ENCODE data around the gene KRT86. TPM values are rescaled to one million over a fixed set of nuclear protein-coding genes. Genes with fewer than 3 reads are reported as not detected.
A peak's percentile ranks its signal among the peaks of the same experiment; 100 is the strongest.
"Not testable (repeated sequence)": the region's sequence is repeated elsewhere in the genome, so short reads cannot be mapped to it uniquely, and the experiment has no call there.

Gene KRT86
- polyA plus RNA-seq, 2 of the 4 experiments (the other 2 are of a cell fraction), result 23.5 to 378 TPM

DNA sequence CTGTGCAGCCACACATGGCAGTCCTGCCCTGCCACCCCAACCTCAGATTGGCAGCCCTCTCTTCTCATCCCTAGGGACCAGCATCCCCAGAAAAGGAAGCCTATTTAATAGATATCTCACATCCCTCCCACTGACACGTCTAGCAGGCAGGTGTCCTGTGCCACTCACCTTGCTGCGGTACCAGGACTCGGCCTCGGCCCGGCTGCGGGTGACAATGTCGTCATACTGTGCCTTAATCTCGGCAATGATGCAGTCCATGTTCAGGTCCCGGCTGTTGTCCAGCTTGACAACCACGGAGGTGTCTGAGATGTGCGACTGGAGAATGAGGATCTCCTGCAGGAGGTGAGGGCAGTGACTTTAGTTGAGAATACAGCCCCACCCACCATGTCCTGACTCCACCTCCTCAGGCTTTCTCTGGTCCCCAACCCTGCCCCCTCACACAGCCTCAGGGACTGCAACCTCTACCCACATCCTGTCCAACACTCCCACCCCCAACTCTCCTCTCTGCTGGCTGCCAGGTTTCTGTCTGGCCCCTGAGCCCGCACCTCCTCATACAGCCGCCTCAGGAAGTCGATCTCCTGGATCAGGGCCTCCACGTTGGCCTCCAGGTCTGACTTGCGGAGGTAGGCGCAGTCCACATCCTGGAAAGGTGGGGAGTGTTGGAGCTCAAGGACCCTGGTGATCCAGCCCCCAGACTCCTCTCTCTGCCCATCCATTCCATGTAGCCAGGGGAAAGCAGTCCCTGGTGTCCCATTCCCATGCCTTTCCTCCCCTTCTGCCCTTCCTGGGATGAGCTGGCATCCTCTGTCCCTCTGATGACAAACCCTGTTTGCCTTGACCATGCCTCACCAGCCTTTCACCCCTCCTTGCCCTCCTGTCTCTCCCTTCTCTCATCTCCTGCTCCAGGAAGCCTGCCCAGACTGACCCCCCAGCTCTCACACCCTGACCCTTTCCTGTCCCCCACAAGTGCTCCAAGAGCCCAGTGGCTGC, 13.7 kb downstream of the KRT86 start:
- Histone ChIP-seq H3K27ac (peak overlapping the region; percentile 96 to 100), H3K4me1 (peaks cover 55% of the 10 kb centered on the region), H3K4me2 (peak overlapping the region; percentile 94), H3K4me3 (peak overlapping the region; percentile 59)
- TF ChIP-seq POLR2A (IDR thresholded peaks at IDR 0.05; ENCODE audit: low read length), result peak; percentile 52
- TF ChIP-seq JUN (IDR thresholded peaks at IDR 0.05), result peak; percentile 73 to 78; a peak in 3 of 5 replicates
- peak; percentile 6; the same call in 1 of the 2 replicates for TF ChIP-seq GATA3 (IDR thresholded peaks at IDR 0.05; ENCODE audit: borderline replicate concordance)
- not testable (repeated sequence) for H3K9me3 ChIP-seq; TF ChIP-seq FOSL2 (IDR thresholded peaks at IDR 0.05)
- TF ChIP-seq FOSL2 (CRISPR knock-in tag; IDR thresholded peaks at IDR 0.05), result peak; percentile 30; the same call in 1 of the 2 replicates
- peak; percentile 30 for TF ChIP-seq ZFP36 (IDR thresholded peaks at IDR 0.05; ENCODE audit: borderline replicate concordance, partially characterized antibody)
- TF ChIP-seq, protein P1, sequence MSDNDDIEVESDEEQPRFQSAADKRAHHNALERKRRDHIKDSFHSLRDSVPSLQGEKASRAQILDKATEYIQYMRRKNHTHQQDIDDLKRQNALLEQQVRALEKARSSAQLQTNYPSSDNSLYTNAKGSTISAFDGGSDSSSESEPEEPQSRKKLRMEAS (IDR thresholded peaks at IDR 0.05), result peak; percentile 35; the same call in 1 of the 2 replicates
- TF ChIP-seq, protein P2, sequence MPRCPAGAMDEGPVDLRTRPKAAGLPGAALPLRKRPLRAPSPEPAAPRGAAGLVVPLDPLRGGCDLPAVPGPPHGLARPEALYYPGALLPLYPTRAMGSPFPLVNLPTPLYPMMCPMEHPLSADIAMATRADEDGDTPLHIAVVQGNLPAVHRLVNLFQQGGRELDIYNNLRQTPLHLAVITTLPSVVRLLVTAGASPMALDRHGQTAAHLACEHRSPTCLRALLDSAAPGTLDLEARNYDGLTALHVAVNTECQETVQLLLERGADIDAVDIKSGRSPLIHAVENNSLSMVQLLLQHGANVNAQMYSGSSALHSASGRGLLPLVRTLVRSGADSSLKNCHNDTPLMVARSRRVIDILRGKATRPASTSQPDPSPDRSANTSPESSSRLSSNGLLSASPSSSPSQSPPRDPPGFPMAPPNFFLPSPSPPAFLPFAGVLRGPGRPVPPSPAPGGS (IDR thresholded peaks at IDR 0.05), result 0 out of 3 replicates have a peak, but pooled peaks have one; percentile 65
- ATAC-seq (peak; percentile 52 to 67), FAIRE-seq (peak; percentile 89), DNase-seq (ENCODE audit: low read depth in 1 of 2, low spot score in 1 of 2) (peak in 1 of 2 experiments; percentile 90)
- ChIA-PET CTCF (interaction anchor here (1.1 to 15.3 kb wide), 13 partner anchors 9 to 593 kb away, joined by 3 to 387 read pairs (median 9); partner anchors contain the start of gene KRT83), POLR2A (interaction anchor here (0.7 to 1.2 kb wide), 6 partner anchors 23 to 141 kb away, joined by 3 to 6 read pairs (median 4); no protein-coding TSS in a partner anchor)
- WGBS (ENCODE audit: missing lambda C conversion rate), result 23% methylated on average over 17 of the region's 17 CpGs

DNA sequence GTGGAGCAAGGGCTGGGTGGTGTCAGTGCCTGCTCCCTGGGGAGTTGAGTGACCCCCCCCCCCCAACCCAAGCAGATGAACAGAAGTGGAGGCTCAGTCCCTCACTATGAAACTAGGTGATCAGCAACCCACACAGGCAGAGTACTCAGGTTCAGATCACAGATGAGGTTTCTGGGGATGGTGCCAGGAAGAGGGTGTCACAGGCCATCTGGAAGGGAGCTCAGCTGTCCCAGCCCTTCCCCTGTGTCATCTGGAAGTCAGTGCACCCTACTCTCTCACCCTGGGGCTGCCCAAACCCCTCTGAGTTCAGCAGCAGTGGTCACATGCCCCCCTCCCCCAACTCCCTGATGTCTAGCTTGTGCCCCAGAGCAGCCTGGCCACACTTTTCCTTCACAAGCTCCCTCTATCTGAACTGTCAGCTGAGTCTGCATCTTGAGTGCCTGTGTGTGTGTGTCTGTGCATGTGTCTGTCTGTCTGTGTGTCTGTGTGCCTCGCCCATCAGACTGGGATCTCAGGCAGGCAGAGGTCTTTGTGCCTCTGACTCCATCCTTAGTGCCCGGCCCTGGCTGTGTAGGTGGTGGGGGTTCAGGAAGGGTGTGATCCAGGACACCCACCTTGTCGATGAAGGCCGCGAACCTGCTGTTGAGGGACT, 16.2 kb downstream of the KRT86 start:
- WGBS (ENCODE audit: missing lambda C conversion rate), result no CpG with 5 or more reads among the region's 5 CpGs
- peak; percentile 97 for FAIRE-seq
- H3K9me3 ChIP-seq; DNase-seq (ENCODE audit: low read depth in 1 of 2, low spot score in 1 of 2); H3K4me2 ChIP-seq; ATAC-seq; H3K27ac ChIP-seq; POLR2A ChIA-PET; H3K4me3 ChIP-seq: not testable (repeated sequence)
- CTCF ChIA-PET, result interaction anchor here (7.4 kb wide), 1 partner anchor 17 kb away, joined by 42 read pairs; no protein-coding TSS in a partner anchor
- H3K4me1 ChIP-seq, result peaks cover 37% of the 10 kb centered on the region

DNA sequence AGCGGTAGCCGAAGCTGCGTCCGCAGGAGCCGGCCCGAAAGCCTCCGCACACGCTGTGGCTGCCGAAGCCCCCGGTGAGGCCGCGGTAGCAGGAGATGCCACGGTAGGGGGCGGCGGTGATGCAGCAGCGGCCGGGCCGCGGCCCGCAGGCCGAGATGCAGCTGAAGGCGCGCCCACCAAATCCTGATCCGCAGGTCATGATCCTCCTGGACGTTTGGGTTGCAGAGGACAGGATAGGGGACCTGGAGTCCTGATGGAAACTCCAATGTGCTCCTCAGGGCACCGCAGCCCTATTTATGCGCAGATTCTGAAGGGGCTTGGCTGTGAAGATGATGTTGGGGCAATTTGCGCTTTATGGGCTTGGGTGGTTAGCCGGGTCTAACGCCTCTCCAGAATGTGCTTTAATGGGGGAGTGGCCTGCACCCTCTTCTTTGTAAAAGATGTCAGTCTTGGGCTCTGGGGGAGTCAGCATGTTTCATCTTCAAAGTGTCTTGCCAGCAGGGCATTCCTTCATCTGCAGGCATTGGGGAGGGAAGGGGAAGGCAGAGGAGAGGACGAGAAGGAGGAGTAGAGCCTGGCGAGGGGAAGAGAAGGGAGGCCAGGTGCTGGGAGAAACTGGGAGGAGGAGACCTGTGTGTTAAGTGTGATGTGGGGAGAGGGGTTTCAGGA, 17.0 kb downstream of the KRT86 start, which contains the start of gene KRT81:
KRT81 (minus strand) TSS at position 268 of the 669 bp plus-strand sequence; CDS start at position 199, 69 bp downstream.
- peak within 1 kb of the TSS; percentile 0; the same call in 1 of the 3 replicates for H3K4me2 ChIP-seq
- WGBS (ENCODE audit: missing lambda C conversion rate), result 91% methylated on average over 23 of the region's 32 CpGs
- no peak for ATAC-seq
- no peak for FAIRE-seq
- no peak for DNase-seq (ENCODE audit: low read depth in 1 of 2, low spot score in 1 of 2)
- H3K9me3 ChIP-seq, result no peaks in the 10 kb centered on the region
- H3K4me3 ChIP-seq, result no peak within 1 kb of the TSS
- POLR2A ChIA-PET, result no interaction called here
- H3K4me1 ChIP-seq, result peaks cover 29% of the 10 kb centered on the region
- CTCF ChIA-PET, result interaction anchor here (0.9 to 7.4 kb wide), 6 partner anchors 10 to 589 kb away, joined by 3 to 42 read pairs (median 8); no protein-coding TSS in a partner anchor
- peak within 1 kb of the TSS; percentile 10 to 81 for H3K27ac ChIP-seq
- TF ChIP-seq RNF2 (IDR thresholded peaks at IDR 0.05; ENCODE audit: borderline replicate concordance, low read depth) (no peak), RCOR1 (IDR thresholded peaks at IDR 0.05; ENCODE audit: low read depth, low read length) (no peak), HOXA7 (CRISPR knock-in tag; IDR thresholded peaks at IDR 0.05) (no peak), BHLHE40 (IDR thresholded peaks at IDR 0.05; ENCODE audit: low read depth, low read length) (no peak), CEBPB (IDR thresholded peaks at IDR 0.05) (no peak), MYC (IDR thresholded peaks at IDR 0.05; ENCODE audit: borderline replicate concordance, low read length) (no peak), TP53 (CRISPR knock-in tag; IDR thresholded peaks at IDR 0.05) (no peak), FOXS1 (CRISPR knock-in tag; IDR thresholded peaks at IDR 0.05) (no peak), CHD4 (IDR thresholded peaks at IDR 0.05; ENCODE audit: borderline replicate concordance) (no peak), JUN (IDR thresholded peaks at IDR 0.05) (no peak), KDM5A (IDR thresholded peaks at IDR 0.05) (no peak), CBX2 (IDR thresholded peaks at IDR 0.05; ENCODE audit: borderline replicate concordance, low read depth) (no peak), ZFP36 (IDR thresholded peaks at IDR 0.05; ENCODE audit: borderline replicate concordance, partially characterized antibody) (no peak), RFX5 (IDR thresholded peaks at IDR 0.05) (no peak)
- TF ChIP-seq, protein P2 (IDR thresholded peaks at IDR 0.05), result no peak
- TF ChIP-seq, protein P3, sequence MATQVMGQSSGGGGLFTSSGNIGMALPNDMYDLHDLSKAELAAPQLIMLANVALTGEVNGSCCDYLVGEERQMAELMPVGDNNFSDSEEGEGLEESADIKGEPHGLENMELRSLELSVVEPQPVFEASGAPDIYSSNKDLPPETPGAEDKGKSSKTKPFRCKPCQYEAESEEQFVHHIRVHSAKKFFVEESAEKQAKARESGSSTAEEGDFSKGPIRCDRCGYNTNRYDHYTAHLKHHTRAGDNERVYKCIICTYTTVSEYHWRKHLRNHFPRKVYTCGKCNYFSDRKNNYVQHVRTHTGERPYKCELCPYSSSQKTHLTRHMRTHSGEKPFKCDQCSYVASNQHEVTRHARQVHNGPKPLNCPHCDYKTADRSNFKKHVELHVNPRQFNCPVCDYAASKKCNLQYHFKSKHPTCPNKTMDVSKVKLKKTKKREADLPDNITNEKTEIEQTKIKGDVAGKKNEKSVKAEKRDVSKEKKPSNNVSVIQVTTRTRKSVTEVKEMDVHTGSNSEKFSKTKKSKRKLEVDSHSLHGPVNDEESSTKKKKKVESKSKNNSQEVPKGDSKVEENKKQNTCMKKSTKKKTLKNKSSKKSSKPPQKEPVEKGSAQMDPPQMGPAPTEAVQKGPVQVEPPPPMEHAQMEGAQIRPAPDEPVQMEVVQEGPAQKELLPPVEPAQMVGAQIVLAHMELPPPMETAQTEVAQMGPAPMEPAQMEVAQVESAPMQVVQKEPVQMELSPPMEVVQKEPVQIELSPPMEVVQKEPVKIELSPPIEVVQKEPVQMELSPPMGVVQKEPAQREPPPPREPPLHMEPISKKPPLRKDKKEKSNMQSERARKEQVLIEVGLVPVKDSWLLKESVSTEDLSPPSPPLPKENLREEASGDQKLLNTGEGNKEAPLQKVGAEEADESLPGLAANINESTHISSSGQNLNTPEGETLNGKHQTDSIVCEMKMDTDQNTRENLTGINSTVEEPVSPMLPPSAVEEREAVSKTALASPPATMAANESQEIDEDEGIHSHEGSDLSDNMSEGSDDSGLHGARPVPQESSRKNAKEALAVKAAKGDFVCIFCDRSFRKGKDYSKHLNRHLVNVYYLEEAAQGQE (IDR thresholded peaks at IDR 0.05), result no peak
- TF ChIP-seq, protein P4, sequence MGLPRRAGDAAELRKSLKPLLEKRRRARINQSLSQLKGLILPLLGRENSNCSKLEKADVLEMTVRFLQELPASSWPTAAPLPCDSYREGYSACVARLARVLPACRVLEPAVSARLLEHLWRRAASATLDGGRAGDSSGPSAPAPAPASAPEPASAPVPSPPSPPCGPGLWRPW (IDR thresholded peaks at IDR 0.05), result no peak
